HCT116 (cell line): ENCODE measurements around the gene ARHGAP31. TPM values are rescaled to one million over a fixed set of nuclear protein-coding genes. Genes with fewer than 3 reads are reported as not detected.

Source experiments
- ATAC-seq: fragments of 200-7000 bp; cut with Tn5 transposase; 2 replicates; pipeline ENCODE4 v1.9.1; 2020; ENCODE audit warnings: mild to moderate bottlenecking, moderate library complexity
- BruUV-seq: library from RNA; stranded (reverse); fragments of 400-500 nt; replicated peaks from 2 replicates; lab custom pipeline; 2021; lab: Mats Ljungman, UMichigan
- CTCF ChIA-PET: fragments of 300-600 bp; sonication (Branson Sonifier 250); formaldehyde crosslinking; loops from one replicate; lab custom pipeline; 2021; ENCODE audit warnings: antibody characterized with exemption; lab: Charles Lee
- POLR2A ChIA-PET: fragments of 300-600, 350-600 bp; sonication (Branson Sonifier 250); formaldehyde crosslinking; loops from one replicate; lab custom pipeline; 2021; ENCODE audit warnings: antibody characterized with exemption; lab: Charles Lee
- RAD21 ChIA-PET, 2 experiments: fragments of 300-600 bp; sonication (Branson Sonifier 250); formaldehyde crosslinking; loops; one replicate each; lab custom pipeline; 2023; ENCODE audit warnings: low total read pairs in 2 of 2; ENCODE audit not compliant: uncharacterized antibody in 2 of 2, unreplicated experiment in 2 of 2, low non-redundant PET in 1 of 2; lab: Charles Lee
- DNase-seq: peaks from one replicate; pipeline ENCODE4 v3.0.0-alpha.2; 2010; ENCODE audit warnings: low read depth, low spot score
- H2AFZ ChIP-seq: fragments of 200-600 bp; shearing (Covaris generic), sonication (generic); 2 replicates; pipeline ENCODE4 v1.6.1; 2017; ENCODE audit warnings: low read depth, mixed run types, mixed read lengths, antibody characterized with exemption, low read length; ENCODE audit not compliant: poor library complexity, severe bottlenecking
- H3K27ac ChIP-seq: 2 replicates; pipeline ENCODE4 v1.5.1; 2012; ENCODE audit warnings: low read depth, low read length
- H3K27me3 ChIP-seq: fragments of 200-600 bp; sonication (generic); 2 replicates; pipeline ENCODE4 v1.6.1; 2016; ENCODE audit warnings: mixed run types, low read length, mixed read lengths; ENCODE audit not compliant: insufficient read depth
- H3K36me3 ChIP-seq, 2 experiments: fragments of 200-500 bp in 1 of 2; fragments of 200-600 bp in 1 of 2; sonication (Bioruptor generic) in 1 of 2; sonication (generic) in 1 of 2; 2 replicates each; pipeline versions ENCODE4 v1.5.1 to v1.6.1; 2014 to 2016; ENCODE audit warnings: low read length in 2 of 2, inconsistent platforms in 1 of 2, mixed read lengths in 1 of 2, mixed run types in 1 of 2; ENCODE audit not compliant: insufficient read depth in 2 of 2, control insufficient read depth in 1 of 2
- H3K4me1 ChIP-seq, 2 experiments: fragments of 200-600 bp in 1 of 2; sonication (generic) in 1 of 2; 2 replicates each; pipeline versions ENCODE4 v1.5.1 to v1.6.1; 2012 to 2017; ENCODE audit warnings: low read length in 2 of 2, inconsistent platforms in 1 of 2, mild to moderate bottlenecking in 1 of 2, mixed read lengths in 1 of 2, mixed run types in 1 of 2, moderate library complexity in 1 of 2; ENCODE audit not compliant: insufficient read depth in 2 of 2, control insufficient read depth in 1 of 2
- H3K4me2 ChIP-seq: fragments of 200-600 bp; sonication (generic); 2 replicates; pipeline ENCODE4 v1.6.1; 2017; ENCODE audit warnings: mixed run types, low read length, mixed read lengths
- H3K4me3 ChIP-seq, 2 experiments: fragments of 200-600 bp in 1 of 2; sonication (generic) in 1 of 2; replicated peaks in 1 of 2; 2 replicates each; pipeline ENCODE4 v1.5.1; 2011 to 2016; ENCODE audit warnings: low read length in 2 of 2, control low read depth in 1 of 2, low read depth in 1 of 2, mild to moderate bottlenecking in 1 of 2, mixed read lengths in 1 of 2, mixed run types in 1 of 2
- H3K79me2 ChIP-seq: fragments of 200-600 bp; sonication (generic); 2 replicates; pipeline ENCODE4 v1.6.1; 2017; ENCODE audit warnings: mild to moderate bottlenecking, mixed run types, low read length, moderate library complexity, mixed read lengths; ENCODE audit not compliant: insufficient read depth
- H3K9ac ChIP-seq: fragments of 200-600 bp; sonication (generic); 2 replicates; pipeline ENCODE4 v1.6.1; 2016; ENCODE audit warnings: low read length, mixed read lengths
- H3K9me2 ChIP-seq: fragments of 200-600 bp; sonication (generic), shearing (Covaris generic); 2 replicates; pipeline ENCODE4 v1.6.1; 2017; ENCODE audit warnings: mixed run types, mild to moderate bottlenecking, moderate library complexity; ENCODE audit not compliant: insufficient read depth
- H3K9me3 ChIP-seq, 2 experiments: fragments of 200-500 bp in 1 of 2; fragments of 200-600 bp in 1 of 2; sonication (Bioruptor generic) in 1 of 2; sonication (generic) in 1 of 2; 2 replicates each; pipeline ENCODE4 v1.6.1; 2014 to 2017; ENCODE audit warnings: low read length in 2 of 2, mixed read lengths in 2 of 2, inconsistent platforms in 1 of 2, low read depth in 1 of 2, mild to moderate bottlenecking in 1 of 2, mixed run types in 1 of 2, moderate library complexity in 1 of 2; ENCODE audit not compliant: control insufficient read depth in 1 of 2, insufficient read depth in 1 of 2
- H4K20me1 ChIP-seq: fragments of 200-600 bp; sonication (generic), shearing (Covaris generic); 2 replicates; pipeline ENCODE4 v1.6.1; 2017; ENCODE audit warnings: mixed run types, mild to moderate bottlenecking, moderate library complexity; ENCODE audit not compliant: insufficient read depth
- CEBPB ChIP-seq: IDR thresholded peaks from 2 replicates; pipeline ENCODE4 v1.6.1; 2012; ENCODE audit warnings: low read depth
- EGR1 ChIP-seq: IDR thresholded peaks from 2 replicates; pipeline ENCODE4 v1.6.1; 2012; ENCODE audit warnings: low read depth
- EZH2 ChIP-seq: fragments of 200-600 bp; sonication (generic); IDR thresholded peaks from 2 replicates; pipeline ENCODE4 v1.6.1; 2017; ENCODE audit warnings: antibody characterized with exemption, mixed run types
- POLR2AphosphoS5 ChIP-seq: IDR thresholded peaks from 2 replicates; pipeline ENCODE4 v1.6.1; 2011; ENCODE audit warnings: mild to moderate bottlenecking, low read depth, low read length, moderate library complexity
- SP1 ChIP-seq: IDR thresholded peaks from 2 replicates; pipeline ENCODE4 v1.6.1; 2012; ENCODE audit warnings: low read depth
- SRF ChIP-seq: IDR thresholded peaks from 2 replicates; pipeline ENCODE4 v1.6.1; 2012; ENCODE audit warnings: low read depth
- TCF7L2 ChIP-seq: IDR thresholded peaks from 2 replicates; pipeline ENCODE4 v1.7.0; 2011; ENCODE audit warnings: borderline replicate concordance, inconsistent platforms; ENCODE audit not compliant: insufficient read depth, insufficient read length; ENCODE audit errors: extremely low read depth
- ZNF274 ChIP-seq: fragments of 200-500 bp; sonication (Bioruptor generic); IDR thresholded peaks from 2 replicates; pipeline ENCODE4 v1.6.1; 2014; ENCODE audit warnings: mild to moderate bottlenecking, low read depth, low read length, inconsistent platforms
- intact Hi-C: fragments of 100-400 bp; cut with micrococcal nuclease; formaldehyde crosslinking; loops from 2 replicates; pipeline ENCODE4 v1.10.0; 2022
- total RNA-seq: library from RNA; stranded (reverse); gene quantifications from one replicate; pipeline ENCODE4 v1.2.1, GENCODE V29; 2021; ENCODE audit not compliant: unreplicated experiment
- TF ChIP-seq, protein P1 (sequence below): IDR thresholded peaks from 2 replicates; pipeline ENCODE4 v1.6.1; 2012; ENCODE audit warnings: low read depth
- TF ChIP-seq, protein P2 (sequence below), 3 experiments: fragments of 200-600 bp in 1 of 3; sonication (generic) in 1 of 3; IDR thresholded peaks in 2 of 3; conservative IDR thresholded peaks in 1 of 3; 2 replicates each; pipeline ENCODE4 v1.5.1; 2012 to 2017; ENCODE audit warnings: low read depth in 2 of 3, low read length in 2 of 3, antibody characterized with exemption in 1 of 3, borderline replicate concordance in 1 of 3, control low read depth in 1 of 3, mild to moderate bottlenecking in 1 of 3, mixed read lengths in 1 of 3, mixed run types in 1 of 3, moderate library complexity in 1 of 3; ENCODE audit not compliant: insufficient read depth in 1 of 3

Gene ARHGAP31
- total RNA-seq, 1 experiment from 2014 or later, result 0.93 TPM

DNA sequence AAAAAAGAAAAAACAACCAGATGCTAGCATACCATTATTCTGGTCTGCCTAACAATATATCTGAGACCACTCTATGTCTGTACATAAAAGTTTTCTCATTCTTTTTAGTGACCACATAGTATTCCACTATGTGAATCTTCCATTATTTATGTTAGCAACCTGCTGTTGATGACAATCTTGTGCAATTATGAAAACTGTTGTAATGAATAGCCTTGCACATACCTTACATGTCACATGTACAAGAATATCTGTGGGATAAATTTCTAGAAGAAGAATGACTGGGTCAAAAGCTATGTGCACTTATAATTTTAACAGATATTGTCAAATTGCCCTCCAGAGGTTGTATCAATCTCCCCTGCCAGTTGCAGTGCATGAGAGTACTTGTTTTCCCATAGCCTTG is 62.5 kb downstream of the ARHGAP31 start:
- ATAC-seq (no peak), DNase-seq (no peak)
- Histone ChIP-seq H3K4me2 (no peak overlapping the region), H3K27ac (no peak overlapping the region), H3K79me2 (no peaks in the 10 kb centered on the region), H3K9ac (no peak overlapping the region), H3K4me1 (no peaks in the 10 kb centered on the region), H3K27me3 (0 out of 2 replicates have a peak, but pooled peaks cover under 1% of the 10 kb centered on the region), H3K36me3 (no peaks in the 10 kb centered on the region), H3K9me2 (no peaks in the 10 kb centered on the region), H3K4me3 (no peak overlapping the region), H2AFZ (no peak overlapping the region), H4K20me1 (no peaks in the 10 kb centered on the region), H3K9me3 (no peaks in the 10 kb centered on the region)
- TF ChIP-seq EGR1 (no peak), POLR2AphosphoS5 (no peak), CEBPB (no peak), ZNF274 (no peak), SRF (no peak), EZH2 (no peak), SP1 (no peak), TCF7L2 (no peak)
- TF ChIP-seq, protein P1, sequence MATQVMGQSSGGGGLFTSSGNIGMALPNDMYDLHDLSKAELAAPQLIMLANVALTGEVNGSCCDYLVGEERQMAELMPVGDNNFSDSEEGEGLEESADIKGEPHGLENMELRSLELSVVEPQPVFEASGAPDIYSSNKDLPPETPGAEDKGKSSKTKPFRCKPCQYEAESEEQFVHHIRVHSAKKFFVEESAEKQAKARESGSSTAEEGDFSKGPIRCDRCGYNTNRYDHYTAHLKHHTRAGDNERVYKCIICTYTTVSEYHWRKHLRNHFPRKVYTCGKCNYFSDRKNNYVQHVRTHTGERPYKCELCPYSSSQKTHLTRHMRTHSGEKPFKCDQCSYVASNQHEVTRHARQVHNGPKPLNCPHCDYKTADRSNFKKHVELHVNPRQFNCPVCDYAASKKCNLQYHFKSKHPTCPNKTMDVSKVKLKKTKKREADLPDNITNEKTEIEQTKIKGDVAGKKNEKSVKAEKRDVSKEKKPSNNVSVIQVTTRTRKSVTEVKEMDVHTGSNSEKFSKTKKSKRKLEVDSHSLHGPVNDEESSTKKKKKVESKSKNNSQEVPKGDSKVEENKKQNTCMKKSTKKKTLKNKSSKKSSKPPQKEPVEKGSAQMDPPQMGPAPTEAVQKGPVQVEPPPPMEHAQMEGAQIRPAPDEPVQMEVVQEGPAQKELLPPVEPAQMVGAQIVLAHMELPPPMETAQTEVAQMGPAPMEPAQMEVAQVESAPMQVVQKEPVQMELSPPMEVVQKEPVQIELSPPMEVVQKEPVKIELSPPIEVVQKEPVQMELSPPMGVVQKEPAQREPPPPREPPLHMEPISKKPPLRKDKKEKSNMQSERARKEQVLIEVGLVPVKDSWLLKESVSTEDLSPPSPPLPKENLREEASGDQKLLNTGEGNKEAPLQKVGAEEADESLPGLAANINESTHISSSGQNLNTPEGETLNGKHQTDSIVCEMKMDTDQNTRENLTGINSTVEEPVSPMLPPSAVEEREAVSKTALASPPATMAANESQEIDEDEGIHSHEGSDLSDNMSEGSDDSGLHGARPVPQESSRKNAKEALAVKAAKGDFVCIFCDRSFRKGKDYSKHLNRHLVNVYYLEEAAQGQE, result no peak
- TF ChIP-seq, protein P2, sequence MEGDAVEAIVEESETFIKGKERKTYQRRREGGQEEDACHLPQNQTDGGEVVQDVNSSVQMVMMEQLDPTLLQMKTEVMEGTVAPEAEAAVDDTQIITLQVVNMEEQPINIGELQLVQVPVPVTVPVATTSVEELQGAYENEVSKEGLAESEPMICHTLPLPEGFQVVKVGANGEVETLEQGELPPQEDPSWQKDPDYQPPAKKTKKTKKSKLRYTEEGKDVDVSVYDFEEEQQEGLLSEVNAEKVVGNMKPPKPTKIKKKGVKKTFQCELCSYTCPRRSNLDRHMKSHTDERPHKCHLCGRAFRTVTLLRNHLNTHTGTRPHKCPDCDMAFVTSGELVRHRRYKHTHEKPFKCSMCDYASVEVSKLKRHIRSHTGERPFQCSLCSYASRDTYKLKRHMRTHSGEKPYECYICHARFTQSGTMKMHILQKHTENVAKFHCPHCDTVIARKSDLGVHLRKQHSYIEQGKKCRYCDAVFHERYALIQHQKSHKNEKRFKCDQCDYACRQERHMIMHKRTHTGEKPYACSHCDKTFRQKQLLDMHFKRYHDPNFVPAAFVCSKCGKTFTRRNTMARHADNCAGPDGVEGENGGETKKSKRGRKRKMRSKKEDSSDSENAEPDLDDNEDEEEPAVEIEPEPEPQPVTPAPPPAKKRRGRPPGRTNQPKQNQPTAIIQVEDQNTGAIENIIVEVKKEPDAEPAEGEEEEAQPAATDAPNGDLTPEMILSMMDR (IDR thresholded peaks at IDR 0.05 in 2 of 3, conservative IDR thresholded peaks at IDR 0.05 in 1 of 3; ENCODE audit: borderline replicate concordance in 1 of 3, insufficient read depth in 1 of 3, low read depth in 2 of 3, low read length in 2 of 3), result no peak
- POLR2A ChIA-PET, result no interaction called here
- CTCF ChIA-PET, result no interaction called here
- RAD21 ChIA-PET, result no interaction called here
- BruUV-seq, result no TSS peak
- intact Hi-C loops, result no loop called here
